Measurements from ENCODE around the gene SAMD9L.

SAMD9L gene

GRCh38 chr7:93176992-93177580 is 28.9 kb upstream of the SAMD9L start (continued):
- TF ChIP-seq PRDM6 (tag by site-specific recombination; IDR thresholded peaks at IDR 0.05): no peak
- TF ChIP-seq ZNF549 (tag by site-specific recombination; IDR thresholded peaks at IDR 0.05): no peak
- TF ChIP-seq ZNF692 (tag by site-specific recombination; IDR thresholded peaks at IDR 0.05): no peak
- no peak for TF ChIP-seq WT1 (tag by site-specific recombination; IDR thresholded peaks at IDR 0.05)
- no peak for TF ChIP-seq PRDM10 (tag by site-specific recombination; IDR thresholded peaks at IDR 0.05)
- TF ChIP-seq ZNF324 (tag by site-specific recombination; IDR thresholded peaks at IDR 0.05): no peak
- TF ChIP-seq ZNF423 (tag by site-specific recombination; IDR thresholded peaks at IDR 0.05): no peak
- TF ChIP-seq ZSCAN18 (tag by site-specific recombination; IDR thresholded peaks at IDR 0.05): no peak
- no peak for TF ChIP-seq ZNF26 (tag by site-specific recombination; IDR thresholded peaks at IDR 0.05)
- TF ChIP-seq CTCF (tag by site-specific recombination; IDR thresholded peaks at IDR 0.05): no peak
- no peak for TF ChIP-seq ZSCAN5A (tag by site-specific recombination; IDR thresholded peaks at IDR 0.05)

GRCh38 chr7:93175219-93175618 is 27.0 kb upstream of the SAMD9L start:
- no peak for TF ChIP-seq SP2 (tag by site-specific recombination; IDR thresholded peaks at IDR 0.05)
- POLR2A ChIA-PET: no interaction called here
- CTCF ChIA-PET: interaction anchor here (1.1 to 1.3 kb wide), 2 partner anchors 21 to 57 kb away, joined by 3 read pairs; partner anchors contain the start of gene VPS50
- no peak overlapping the region for H3K4me3 ChIP-seq (ENCODE audit: low read depth, low read length)
- H3K4me1 ChIP-seq (ENCODE audit: control insufficient read depth, insufficient read depth, low read length): no peaks in the 10 kb centered on the region; the same call in 1 of the 2 replicates
- H3K9me3 ChIP-seq (ENCODE audit: control insufficient read depth, insufficient read depth, low read depth, low read length): no peaks in the 10 kb centered on the region
- H3K27ac ChIP-seq (ENCODE audit: extremely low read depth, low read depth, low read length): no peak overlapping the region
- H3K36me3 ChIP-seq (ENCODE audit: control insufficient read depth in 2 of 2, insufficient read depth in 1 of 2, low read length in 2 of 2): no peaks in the 10 kb centered on the region
